Uterus (tissue), 2 donors: ENCODE measurements around the gene PRKAG3.

Experiments used
- POLR2A ChIP-seq, 2 donors: fragments of 450-650 bp; IDR thresholded peaks; one replicate each; pipeline ENCODE4 v1.6.1; 2016; ENCODE audit warnings: antibody characterized with exemption in 2 of 2, mild to moderate bottlenecking in 1 of 2, moderate library complexity in 1 of 2
- TF ChIP-seq, protein P1 (sequence below), 4 experiments: fragments of 200-600 bp in 2 of 4; fragments of 450-650 bp in 2 of 4; sonication (generic) in 2 of 4; IDR thresholded peaks; one replicate each; pipeline ENCODE4 v1.5.1; 2016 to 2019; ENCODE audit warnings: antibody characterized with exemption in 4 of 4, mild to moderate bottlenecking in 2 of 4, moderate library complexity in 1 of 4

DNA sequence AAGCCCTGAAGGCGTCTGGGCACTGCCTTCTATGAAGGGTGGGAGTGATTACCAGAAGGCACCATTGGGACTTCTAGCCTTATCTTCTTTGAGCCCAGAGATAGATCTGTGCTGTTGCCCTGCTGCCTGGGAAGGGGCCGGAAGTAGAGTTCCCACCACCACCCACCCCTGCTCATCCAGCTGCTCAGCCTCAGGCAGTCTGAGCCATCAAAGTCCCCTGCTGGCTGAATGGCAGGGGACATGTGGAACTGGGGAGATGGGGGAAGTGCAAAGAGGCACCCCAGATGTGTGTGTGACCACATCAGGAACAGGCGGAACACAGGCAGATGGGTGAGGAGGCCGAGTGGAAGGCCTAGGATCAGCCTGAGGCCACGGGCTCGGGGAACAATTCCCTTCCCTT, 45.7 kb upstream of the PRKAG3 start:
- TF ChIP-seq, protein P1, sequence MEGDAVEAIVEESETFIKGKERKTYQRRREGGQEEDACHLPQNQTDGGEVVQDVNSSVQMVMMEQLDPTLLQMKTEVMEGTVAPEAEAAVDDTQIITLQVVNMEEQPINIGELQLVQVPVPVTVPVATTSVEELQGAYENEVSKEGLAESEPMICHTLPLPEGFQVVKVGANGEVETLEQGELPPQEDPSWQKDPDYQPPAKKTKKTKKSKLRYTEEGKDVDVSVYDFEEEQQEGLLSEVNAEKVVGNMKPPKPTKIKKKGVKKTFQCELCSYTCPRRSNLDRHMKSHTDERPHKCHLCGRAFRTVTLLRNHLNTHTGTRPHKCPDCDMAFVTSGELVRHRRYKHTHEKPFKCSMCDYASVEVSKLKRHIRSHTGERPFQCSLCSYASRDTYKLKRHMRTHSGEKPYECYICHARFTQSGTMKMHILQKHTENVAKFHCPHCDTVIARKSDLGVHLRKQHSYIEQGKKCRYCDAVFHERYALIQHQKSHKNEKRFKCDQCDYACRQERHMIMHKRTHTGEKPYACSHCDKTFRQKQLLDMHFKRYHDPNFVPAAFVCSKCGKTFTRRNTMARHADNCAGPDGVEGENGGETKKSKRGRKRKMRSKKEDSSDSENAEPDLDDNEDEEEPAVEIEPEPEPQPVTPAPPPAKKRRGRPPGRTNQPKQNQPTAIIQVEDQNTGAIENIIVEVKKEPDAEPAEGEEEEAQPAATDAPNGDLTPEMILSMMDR (IDR thresholded peaks at IDR 0.05): no peak
- no peak for TF ChIP-seq POLR2A (IDR thresholded peaks at IDR 0.05)
